A549 (cell line): ENCODE measurements around the gene SPECC1L. TPM values are rescaled to one million over a fixed set of nuclear protein-coding genes. Genes with fewer than 3 reads are reported as not detected.
"Not testable (repeated sequence)": the region's sequence is repeated elsewhere in the genome, so short reads cannot be mapped to it uniquely, and the experiment has no call there.

Source experiments
- ATAC-seq, 2 experiments: fragments of 200-7000 bp in 1 of 2; fragments of >200 bp in 1 of 2; cut with Nextera tagmentation in 1 of 2; cut with Tn5 transposase in 1 of 2; 3 replicates each; pipeline versions ENCODE4 v1.8.0 to v1.9.1; 2018 to 2020; ENCODE audit warnings: mild to moderate bottlenecking in 1 of 2, moderate library complexity in 1 of 2
- CTCF ChIA-PET: fragments of 300-600 bp; sonication (Branson Sonifier 250); formaldehyde crosslinking; extraction: SDS; loops from one replicate; lab custom pipeline; 2021; ENCODE audit warnings: antibody characterized with exemption, inconsistent platforms; lab: Yijun Ruan, JAX
- POLR2A ChIA-PET: fragments of 350-600 bp; formaldehyde crosslinking; extraction: SDS; loops from one replicate; lab custom pipeline; 2021; ENCODE audit warnings: antibody characterized with exemption, inconsistent platforms; lab: Yijun Ruan, JAX
- DNase-seq, 2 experiments: peaks; one replicate each; pipeline versions ENCODE4 v3.0.0 to v3.0.0-alpha.2; 2011 to 2016; ENCODE audit warnings: low read depth in 1 of 2, low spot score in 1 of 2
- FAIRE-seq: peaks from 2 replicates; lab custom pipeline; 2011; peaks lifted over from hg19 to GRCh38; lab: Jason Lieb, UNC
- H3K27ac ChIP-seq, 2 experiments: fragments of >200 bp; sonication (Bioruptor Twin); formaldehyde crosslinking; 3 replicates each; pipeline ENCODE4 v1.5.1; 2016 to 2017
- H3K4me1 ChIP-seq: fragments of >200 bp; sonication (Bioruptor Twin); formaldehyde crosslinking; 3 replicates; pipeline ENCODE4 v1.6.1; 2016
- H3K4me2 ChIP-seq: fragments of >200 bp; sonication (Bioruptor Twin); formaldehyde crosslinking; 3 replicates; pipeline ENCODE4 v1.6.1; 2016
- H3K4me3 ChIP-seq: fragments of >200 bp; sonication (Bioruptor Twin); formaldehyde crosslinking; 3 replicates; pipeline ENCODE4 v1.5.1; 2016
- H3K9me3 ChIP-seq: fragments of >200 bp; sonication (Bioruptor Twin); formaldehyde crosslinking; 3 replicates; pipeline ENCODE4 v1.6.1; 2016
- CBX2 ChIP-seq: fragments of 200-600 bp; sonication (generic); IDR thresholded peaks from 2 replicates; pipeline ENCODE4 v1.6.1; 2016; ENCODE audit warnings: low read depth, mild to moderate bottlenecking, borderline replicate concordance
- CBX8 ChIP-seq: fragments of 200-600 bp; sonication (generic); IDR thresholded peaks from 2 replicates; pipeline ENCODE4 v1.6.1; 2016
- CTCF ChIP-seq: fragments of >200 bp; sonication (Bioruptor Twin); formaldehyde crosslinking; IDR thresholded peaks from 3 replicates; pipeline ENCODE4 v1.5.1; 2016
- E2F6 ChIP-seq: IDR thresholded peaks from 2 replicates; pipeline ENCODE4 v1.6.1; 2012; ENCODE audit warnings: low read depth, borderline replicate concordance
- EHF ChIP-seq: fragments of 250-450 bp; sonication (Bioruptor Pico); IDR thresholded peaks from 2 replicates; pipeline ENCODE4 v1.5.0; 2020; ENCODE audit warnings: mild to moderate bottlenecking
- GATA3 ChIP-seq: IDR thresholded peaks from 2 replicates; pipeline ENCODE4 v1.6.1; 2012; ENCODE audit warnings: borderline replicate concordance
- KDM1A ChIP-seq: fragments of 200-600 bp; sonication (generic); IDR thresholded peaks from 2 replicates; pipeline ENCODE4 v1.6.1; 2016; ENCODE audit warnings: low read depth, mild to moderate bottlenecking
- MYC ChIP-seq: IDR thresholded peaks from 2 replicates; pipeline ENCODE4 v1.6.1; 2012; ENCODE audit warnings: mild to moderate bottlenecking, inconsistent platforms, low read length, improper control_type of control experiment, borderline replicate concordance
- NR3C1 ChIP-seq: fragments of >200 bp; sonication (Bioruptor Twin); formaldehyde crosslinking; IDR thresholded peaks from 3 replicates; pipeline ENCODE4 v1.6.1; 2017
- RARB ChIP-seq: fragments of 250-450 bp; sonication (Bioruptor Pico); IDR thresholded peaks from 2 replicates; pipeline ENCODE4 v1.8.0; 2021; ENCODE audit warnings: mild to moderate bottlenecking, moderate library complexity
- RCOR1 ChIP-seq: fragments of 150-350 bp; IDR thresholded peaks from 2 replicates; pipeline ENCODE4 v1.6.1; 2014; ENCODE audit warnings: antibody characterized with exemption, low read length, low read depth
- SREBF2 ChIP-seq: fragments of 450-650 bp; IDR thresholded peaks from 2 replicates; pipeline ENCODE4 v1.6.1; 2014; ENCODE audit warnings: mild to moderate bottlenecking, moderate library complexity
- TFCP2L1 ChIP-seq: fragments of 250-450 bp; sonication (Bioruptor Pico); IDR thresholded peaks from 2 replicates; pipeline ENCODE4 v1.5.0; 2021; ENCODE audit warnings: mild to moderate bottlenecking
- WGBS: methylation state at CpG from one replicate; pipeline ENCODE4 v1.1.6; 2017; ENCODE audit errors: missing lambda C conversion rate; 5-methylcytosine and 5-hydroxymethylcytosine counted together
- polyA plus RNA-seq, 4 experiments: library from polyadenylated mRNA; depleted of rRNA in 3 of 4; stranded (reverse); fragments of >200 nt; fragmentation: RNase III in 1 of 4; extraction: RNeasy Plus Mini Kit Qiagen cat#74134 plus additional on column Dnase treatment in 1 of 4; gene quantifications; 2 replicates in 3 of 4; 3 replicates in 1 of 4; pipeline ENCODE4 v1.2.3, GENCODE V29; 2011 to 2017
- TF ChIP-seq, protein P1 (sequence below): fragments of 200-600 bp; sonication (generic); IDR thresholded peaks from 2 replicates; pipeline ENCODE4 v1.6.1; 2016; ENCODE audit warnings: antibody characterized with exemption, mild to moderate bottlenecking, moderate library complexity

The SPECC1L gene
- polyA plus RNA-seq, 2 of the 4 experiments (the other 2 are of a cell fraction), result 14.8 to 25.2 TPM

- TF ChIP-seq, protein P1, sequence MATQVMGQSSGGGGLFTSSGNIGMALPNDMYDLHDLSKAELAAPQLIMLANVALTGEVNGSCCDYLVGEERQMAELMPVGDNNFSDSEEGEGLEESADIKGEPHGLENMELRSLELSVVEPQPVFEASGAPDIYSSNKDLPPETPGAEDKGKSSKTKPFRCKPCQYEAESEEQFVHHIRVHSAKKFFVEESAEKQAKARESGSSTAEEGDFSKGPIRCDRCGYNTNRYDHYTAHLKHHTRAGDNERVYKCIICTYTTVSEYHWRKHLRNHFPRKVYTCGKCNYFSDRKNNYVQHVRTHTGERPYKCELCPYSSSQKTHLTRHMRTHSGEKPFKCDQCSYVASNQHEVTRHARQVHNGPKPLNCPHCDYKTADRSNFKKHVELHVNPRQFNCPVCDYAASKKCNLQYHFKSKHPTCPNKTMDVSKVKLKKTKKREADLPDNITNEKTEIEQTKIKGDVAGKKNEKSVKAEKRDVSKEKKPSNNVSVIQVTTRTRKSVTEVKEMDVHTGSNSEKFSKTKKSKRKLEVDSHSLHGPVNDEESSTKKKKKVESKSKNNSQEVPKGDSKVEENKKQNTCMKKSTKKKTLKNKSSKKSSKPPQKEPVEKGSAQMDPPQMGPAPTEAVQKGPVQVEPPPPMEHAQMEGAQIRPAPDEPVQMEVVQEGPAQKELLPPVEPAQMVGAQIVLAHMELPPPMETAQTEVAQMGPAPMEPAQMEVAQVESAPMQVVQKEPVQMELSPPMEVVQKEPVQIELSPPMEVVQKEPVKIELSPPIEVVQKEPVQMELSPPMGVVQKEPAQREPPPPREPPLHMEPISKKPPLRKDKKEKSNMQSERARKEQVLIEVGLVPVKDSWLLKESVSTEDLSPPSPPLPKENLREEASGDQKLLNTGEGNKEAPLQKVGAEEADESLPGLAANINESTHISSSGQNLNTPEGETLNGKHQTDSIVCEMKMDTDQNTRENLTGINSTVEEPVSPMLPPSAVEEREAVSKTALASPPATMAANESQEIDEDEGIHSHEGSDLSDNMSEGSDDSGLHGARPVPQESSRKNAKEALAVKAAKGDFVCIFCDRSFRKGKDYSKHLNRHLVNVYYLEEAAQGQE, result no peak
- TF ChIP-seq CTCF, result no peak
- TF ChIP-seq CBX2, result no peak
- TF ChIP-seq CBX8, result no peak
- no peak for TF ChIP-seq GATA3
Measured at GRCh38 chr22:24305260-24305692, 34.6 kb downstream of the SPECC1L start (continued).

GRCh38 chr22:24310969-24311368, 40.3 kb downstream of the SPECC1L start:
- H3K4me1 ChIP-seq, result peaks cover 16% of the 10 kb centered on the region; the same call in 2 of the 3 replicates
- H3K27ac ChIP-seq, result no peak overlapping the region
- FAIRE-seq (no peak), DNase-seq (no peak), ATAC-seq (no peak)
- WGBS, result 55% methylated on average over 2 of the region's 2 CpGs
- H3K9me3 ChIP-seq, result 0 out of 3 replicates have a peak, but pooled peaks cover 2% of the 10 kb centered on the region
- H3K4me2 ChIP-seq, result no peak overlapping the region
- CTCF ChIA-PET, result no interaction called here
- H3K4me3 ChIP-seq, result no peak overlapping the region
- POLR2A ChIA-PET, result no interaction called here
- no peak for TF ChIP-seq E2F6

DNA sequence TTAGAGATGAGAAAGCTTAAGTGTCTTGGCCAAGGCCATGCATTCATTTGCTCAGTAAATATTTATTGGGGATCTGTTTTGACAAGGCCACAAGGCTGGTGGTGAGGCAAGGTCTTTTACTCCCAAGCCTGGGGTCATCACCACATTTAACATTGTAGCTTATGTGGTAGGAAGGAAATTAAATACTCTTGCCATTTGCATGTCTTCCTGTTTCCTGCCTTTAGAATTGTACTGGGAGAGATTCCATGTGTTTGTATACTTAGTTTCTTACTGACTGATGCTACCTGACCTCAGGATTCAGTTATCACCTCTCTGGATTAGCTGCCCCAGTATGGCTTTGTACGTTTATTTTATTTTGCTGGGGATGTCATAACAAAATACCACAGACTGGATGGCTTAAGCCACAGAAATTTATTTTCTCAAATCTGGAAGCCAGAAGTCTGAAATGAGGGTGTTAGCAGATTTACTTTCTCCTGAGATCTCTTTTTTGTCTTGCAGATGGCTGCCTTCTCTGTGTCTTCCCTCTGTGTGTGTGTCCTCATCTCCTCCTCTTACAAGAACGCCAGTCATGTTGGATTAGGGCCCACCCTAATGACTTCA, 44.8 kb downstream of the SPECC1L start:
- TF ChIP-seq MYC (no peak), KDM1A (no peak), NR3C1 (no peak), SREBF2 (no peak), TFCP2L1 (CRISPR knock-in tag) (no peak), EHF (CRISPR knock-in tag) (no peak), CTCF (no peak), RARB (CRISPR knock-in tag) (no peak), RCOR1 (no peak), CBX8 (no peak)

GRCh38 chr22:24316264-24316663, 45.6 kb downstream of the SPECC1L start:
- DNase-seq, H3K27ac ChIP-seq, H3K9me3 ChIP-seq, CTCF ChIA-PET, POLR2A ChIA-PET, ATAC-seq, H3K4me2 ChIP-seq, H3K4me3 ChIP-seq, FAIRE-seq: not testable (repeated sequence)
- H3K4me1 ChIP-seq, result peaks cover 21% of the 10 kb centered on the region
- WGBS, result 88% methylated on average over 1 of the region's 6 CpGs

More for the DNA sequence above, 44.8 kb downstream of the SPECC1L start:
- POLR2A ChIA-PET, result no interaction called here
- ATAC-seq (no peak), DNase-seq (no peak), FAIRE-seq (no peak)
- CTCF ChIA-PET, result interaction anchor here (0.9 to 1.1 kb wide), 2 partner anchors 9 to 84 kb away, joined by 3 to 5 read pairs; no protein-coding TSS in a partner anchor
- 93% methylated on average over 2 of the region's 2 CpGs for WGBS
- Histone ChIP-seq H3K4me1 (peaks cover 25% of the 10 kb centered on the region), H3K4me3 (no peak overlapping the region), H3K27ac (no peak overlapping the region), H3K9me3 (no peaks in the 10 kb centered on the region), H3K4me2 (no peak overlapping the region)

GRCh38 chr22:24317511-24317910, 46.9 kb downstream of the SPECC1L start:
- H3K9me3 ChIP-seq, FAIRE-seq, CTCF ChIA-PET, ATAC-seq, POLR2A ChIA-PET, H3K4me3 ChIP-seq, H3K4me2 ChIP-seq, DNase-seq, H3K27ac ChIP-seq: not testable (repeated sequence)
- WGBS, result no CpG with 5 or more reads among the region's 30 CpGs
- peaks cover 12% of the 10 kb centered on the region for H3K4me1 ChIP-seq
